SK-N-SH (cell line): ENCODE data around the gene TRIM9. TPM values are rescaled to one million over a fixed set of nuclear protein-coding genes. Genes with fewer than 3 reads are reported as not detected.

Experiments
- CTCF ChIA-PET: fragments of 300-600, 350-600 bp; formaldehyde crosslinking; extraction: SDS; loops from one replicate; lab custom pipeline; 2021; lab: Yijun Ruan, JAX
- POLR2A ChIA-PET: fragments of 350-600 bp; sonication (Branson Sonifier 250); formaldehyde crosslinking; extraction: SDS; loops from one replicate; lab custom pipeline; 2020; ENCODE audit warnings: antibody characterized with exemption, inconsistent platforms; lab: Yijun Ruan, JAX
- DNase-seq: peaks from one replicate; pipeline ENCODE4 v3.0.0; 2012
- H2AFZ ChIP-seq: fragments of 200-600 bp; sonication (generic); 2 replicates; pipeline ENCODE4 v1.8.1; 2016; ENCODE audit warnings: antibody characterized with exemption, mild to moderate bottlenecking, low read depth
- H3F3A ChIP-seq: fragments of 200-600 bp; sonication (generic); replicated peaks from 2 replicates; pipeline ENCODE3; 2016; ENCODE audit warnings: antibody characterized with exemption, mild to moderate bottlenecking; ENCODE audit not compliant: insufficient read depth
- H3K27ac ChIP-seq, 2 experiments: fragments of 200-500 bp in 1 of 2; fragments of 200-600 bp in 1 of 2; sonication (Bioruptor generic) in 1 of 2; sonication (generic), shearing (Covaris generic) in 1 of 2; 2 replicates each; pipeline versions ENCODE4 v1.5.1 to v1.6.1; 2014 to 2016; ENCODE audit warnings: low read depth in 2 of 2, inconsistent platforms in 1 of 2, low read length in 1 of 2, mild to moderate bottlenecking in 1 of 2, mixed read lengths in 1 of 2
- H3K27me3 ChIP-seq: fragments of 200-600 bp; sonication (generic), shearing (Covaris generic); 2 replicates; pipeline ENCODE4 v1.6.1; 2016; ENCODE audit warnings: mixed run types; ENCODE audit not compliant: insufficient read depth
- H3K36me3 ChIP-seq, 2 experiments: fragments of 200-500 bp in 1 of 2; fragments of 200-600 bp in 1 of 2; sonication (Bioruptor generic) in 1 of 2; sonication (generic) in 1 of 2; replicated peaks in 1 of 2; 2 replicates each; pipeline versions ENCODE3 to v1.5.1; 2014 to 2016; ENCODE audit warnings: low read length in 1 of 2, mild to moderate bottlenecking in 1 of 2; ENCODE audit not compliant: insufficient read depth in 2 of 2, control insufficient read depth in 1 of 2
- H3K4me1 ChIP-seq, 2 experiments: fragments of 200-500 bp in 1 of 2; fragments of 200-600 bp in 1 of 2; sonication (Bioruptor generic) in 1 of 2; sonication (generic), shearing (Covaris generic) in 1 of 2; 2 replicates each; pipeline versions ENCODE4 v1.5.1 to v1.6.1; 2014 to 2016; ENCODE audit warnings: low read depth in 1 of 2, low read length in 1 of 2, mixed run types in 1 of 2; ENCODE audit not compliant: insufficient read depth in 2 of 2, control insufficient read depth in 1 of 2
- H3K4me2 ChIP-seq: fragments of 200-600 bp; sonication (generic), shearing (Covaris generic); 2 replicates; pipeline ENCODE4 v1.6.1; 2017; ENCODE audit warnings: mixed run types
- H3K4me3 ChIP-seq, 2 experiments: fragments of 200-500 bp in 1 of 2; fragments of 200-600 bp in 1 of 2; sonication (Bioruptor generic) in 1 of 2; sonication (generic), shearing (Covaris generic) in 1 of 2; 2 replicates each; pipeline versions ENCODE4 v1.5.1 to v1.8.1; 2014 to 2016; ENCODE audit warnings: low read depth in 2 of 2, inconsistent platforms in 1 of 2, low read length in 1 of 2, mild to moderate bottlenecking in 1 of 2, mixed read lengths in 1 of 2, moderate library complexity in 1 of 2
- H3K79me2 ChIP-seq: fragments of 200-600 bp; sonication (generic); 2 replicates; pipeline ENCODE4 v1.8.1; 2017; ENCODE audit warnings: mild to moderate bottlenecking; ENCODE audit not compliant: insufficient read depth
- H3K9ac ChIP-seq: fragments of 200-600 bp; sonication (generic); 2 replicates; pipeline ENCODE4 v1.6.1; 2017; ENCODE audit warnings: mixed run types
- H3K9me2 ChIP-seq: fragments of 200-600 bp; sonication (generic); 2 replicates; pipeline ENCODE4 v1.6.1; 2017; ENCODE audit warnings: mixed run types
- H3K9me3 ChIP-seq: fragments of 200-600 bp; sonication (generic); 2 replicates; pipeline ENCODE4 v1.6.1; 2017; ENCODE audit warnings: mixed run types, mild to moderate bottlenecking, moderate library complexity
- H4K20me1 ChIP-seq: fragments of 200-600 bp; sonication (generic); 2 replicates; pipeline ENCODE4 v1.6.1; 2017; ENCODE audit warnings: mild to moderate bottlenecking, mixed run types; ENCODE audit not compliant: insufficient read depth
- ELF1 ChIP-seq: IDR thresholded peaks from 2 replicates; pipeline ENCODE4 v1.4.0; 2012
- EZH2phosphoT487 ChIP-seq: fragments of 200-600 bp; sonication (generic); IDR thresholded peaks from 2 replicates; pipeline ENCODE4 v1.6.1; 2017; ENCODE audit warnings: low read depth, mixed run types, mild to moderate bottlenecking, antibody characterized with exemption, moderate library complexity, borderline replicate concordance
- FOSL2 ChIP-seq: IDR thresholded peaks from 2 replicates; pipeline ENCODE4 v1.4.0; 2012; ENCODE audit warnings: low read depth, mild to moderate bottlenecking, moderate library complexity, borderline replicate concordance
- FOXJ3 ChIP-seq: sonication (generic); formaldehyde crosslinking; IDR thresholded peaks from 2 replicates; pipeline ENCODE4 v1.5.1; 2020; ENCODE audit warnings: mild to moderate bottlenecking, missing genetic modification reagents
- JUND ChIP-seq: IDR thresholded peaks from 2 replicates; pipeline ENCODE4 v1.4.0; 2012
- MAX ChIP-seq: IDR thresholded peaks from 2 replicates; pipeline ENCODE4 v1.4.0; 2012; ENCODE audit warnings: low read depth
- RAD21 ChIP-seq: IDR thresholded peaks from 2 replicates; pipeline ENCODE4 v1.6.1; 2012; ENCODE audit warnings: mild to moderate bottlenecking, low read length
- RFX5 ChIP-seq: IDR thresholded peaks from 2 replicates; pipeline ENCODE4 v1.6.1; 2012; ENCODE audit warnings: mild to moderate bottlenecking, improper control_type of control experiment, low read length
- RXRA ChIP-seq: IDR thresholded peaks from 2 replicates; pipeline ENCODE4 v1.4.0; 2012; ENCODE audit warnings: low read depth, mild to moderate bottlenecking, borderline replicate concordance
- SIN3A ChIP-seq: IDR thresholded peaks from 2 replicates; pipeline ENCODE4 v1.6.1; 2012; ENCODE audit warnings: low read depth, mild to moderate bottlenecking, low read length, moderate library complexity, borderline replicate concordance
- TAF1 ChIP-seq: IDR thresholded peaks from 2 replicates; pipeline ENCODE4 v1.6.1; 2012; ENCODE audit warnings: low read depth, mild to moderate bottlenecking, low read length, moderate library complexity, borderline replicate concordance
- TCF12 ChIP-seq: IDR thresholded peaks from 2 replicates; pipeline ENCODE4 v1.4.0; 2012
- USF1 ChIP-seq: IDR thresholded peaks from 2 replicates; pipeline ENCODE4 v1.4.0; 2012; ENCODE audit warnings: low read depth, borderline replicate concordance
- USF2 ChIP-seq: fragments of 150-350 bp; IDR thresholded peaks from 2 replicates; pipeline ENCODE4 v1.6.1; 2017; ENCODE audit warnings: antibody characterized with exemption, low read length, low read depth, borderline replicate concordance
- WGBS: methylation state at CpG from one replicate; pipeline ENCODE4 v1.1.6; 2017; ENCODE audit warnings: low lambda C conversion rate; 5-methylcytosine and 5-hydroxymethylcytosine counted together
- polyA plus RNA-seq, 3 experiments: library from polyadenylated mRNA; depleted of rRNA; stranded (reverse); fragments of >200 nt; gene quantifications; 2 replicates each; pipeline ENCODE4 v1.2.3, GENCODE V29; 2012
- TF ChIP-seq, protein P1 (sequence below): IDR thresholded peaks from 2 replicates; pipeline ENCODE4 v1.6.1; 2012; ENCODE audit warnings: mild to moderate bottlenecking, low read depth, low read length, moderate library complexity
- TF ChIP-seq, protein P2 (sequence below): IDR thresholded peaks from 2 replicates; pipeline ENCODE4 v1.4.0; 2012; ENCODE audit warnings: low read depth, borderline replicate concordance

TRIM9 gene
- polyA plus RNA-seq, 1 of the 3 experiments (the other 2 are of a cell fraction): 3.9 TPM

DNA sequence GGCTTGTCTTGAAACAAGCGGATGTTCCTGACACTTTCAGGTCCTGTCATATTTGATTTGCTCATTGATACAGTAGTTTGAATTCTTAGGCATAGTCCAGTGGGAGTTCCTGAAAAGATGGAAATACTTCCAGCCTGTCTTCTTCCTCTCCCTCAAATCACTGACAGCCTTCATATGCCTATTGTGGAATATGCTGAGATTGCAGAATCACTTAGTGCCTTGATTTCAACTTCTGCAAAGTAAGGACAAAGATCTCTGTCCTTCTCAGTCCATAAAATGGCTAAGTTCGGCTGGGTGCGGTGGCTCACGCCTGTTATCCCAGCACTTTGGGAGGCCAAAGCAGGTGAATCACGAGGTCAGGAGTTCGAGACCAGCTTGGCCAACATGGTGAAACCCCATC, 143.9 kb downstream of the TRIM9 start:
- Histone ChIP-seq H3K27me3 (no peaks in the 10 kb centered on the region), H3F3A (peaks cover 20% of the 10 kb centered on the region), H3K4me1 (peaks cover 7 to 14% of the 10 kb centered on the region in 2 experiments), H2AFZ (no peak overlapping the region), H3K79me2 (no peaks in the 10 kb centered on the region), H3K27ac (no peak overlapping the region), H3K4me3 (no peak overlapping the region), H3K9ac (no peak overlapping the region), H3K9me2 (no peaks in the 10 kb centered on the region), H4K20me1 (no peaks in the 10 kb centered on the region), H3K9me3 (no peaks in the 10 kb centered on the region), H3K4me2 (no peak overlapping the region), H3K36me3 (no peaks in the 10 kb centered on the region)
- no peak for DNase-seq
- ChIA-PET CTCF (interaction anchor here (0.9 to 1.2 kb wide), 2 partner anchors 91 to 143 kb away, joined by 3 read pairs; partner anchors contain the start of gene TRIM9), POLR2A (no interaction called here)
- WGBS: 91% methylated on average over 6 of the region's 6 CpGs
- TF ChIP-seq USF1 (no peak), RXRA (no peak), JUND (no peak), RAD21 (no peak), FOSL2 (no peak), SIN3A (no peak), TAF1 (no peak), FOXJ3 (CRISPR knock-in tag) (no peak), ELF1 (no peak), USF2 (no peak), MAX (no peak), TCF12 (no peak), EZH2phosphoT487 (no peak), RFX5 (no peak)
- TF ChIP-seq, protein P1, sequence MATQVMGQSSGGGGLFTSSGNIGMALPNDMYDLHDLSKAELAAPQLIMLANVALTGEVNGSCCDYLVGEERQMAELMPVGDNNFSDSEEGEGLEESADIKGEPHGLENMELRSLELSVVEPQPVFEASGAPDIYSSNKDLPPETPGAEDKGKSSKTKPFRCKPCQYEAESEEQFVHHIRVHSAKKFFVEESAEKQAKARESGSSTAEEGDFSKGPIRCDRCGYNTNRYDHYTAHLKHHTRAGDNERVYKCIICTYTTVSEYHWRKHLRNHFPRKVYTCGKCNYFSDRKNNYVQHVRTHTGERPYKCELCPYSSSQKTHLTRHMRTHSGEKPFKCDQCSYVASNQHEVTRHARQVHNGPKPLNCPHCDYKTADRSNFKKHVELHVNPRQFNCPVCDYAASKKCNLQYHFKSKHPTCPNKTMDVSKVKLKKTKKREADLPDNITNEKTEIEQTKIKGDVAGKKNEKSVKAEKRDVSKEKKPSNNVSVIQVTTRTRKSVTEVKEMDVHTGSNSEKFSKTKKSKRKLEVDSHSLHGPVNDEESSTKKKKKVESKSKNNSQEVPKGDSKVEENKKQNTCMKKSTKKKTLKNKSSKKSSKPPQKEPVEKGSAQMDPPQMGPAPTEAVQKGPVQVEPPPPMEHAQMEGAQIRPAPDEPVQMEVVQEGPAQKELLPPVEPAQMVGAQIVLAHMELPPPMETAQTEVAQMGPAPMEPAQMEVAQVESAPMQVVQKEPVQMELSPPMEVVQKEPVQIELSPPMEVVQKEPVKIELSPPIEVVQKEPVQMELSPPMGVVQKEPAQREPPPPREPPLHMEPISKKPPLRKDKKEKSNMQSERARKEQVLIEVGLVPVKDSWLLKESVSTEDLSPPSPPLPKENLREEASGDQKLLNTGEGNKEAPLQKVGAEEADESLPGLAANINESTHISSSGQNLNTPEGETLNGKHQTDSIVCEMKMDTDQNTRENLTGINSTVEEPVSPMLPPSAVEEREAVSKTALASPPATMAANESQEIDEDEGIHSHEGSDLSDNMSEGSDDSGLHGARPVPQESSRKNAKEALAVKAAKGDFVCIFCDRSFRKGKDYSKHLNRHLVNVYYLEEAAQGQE: no peak
- TF ChIP-seq, protein P2, sequence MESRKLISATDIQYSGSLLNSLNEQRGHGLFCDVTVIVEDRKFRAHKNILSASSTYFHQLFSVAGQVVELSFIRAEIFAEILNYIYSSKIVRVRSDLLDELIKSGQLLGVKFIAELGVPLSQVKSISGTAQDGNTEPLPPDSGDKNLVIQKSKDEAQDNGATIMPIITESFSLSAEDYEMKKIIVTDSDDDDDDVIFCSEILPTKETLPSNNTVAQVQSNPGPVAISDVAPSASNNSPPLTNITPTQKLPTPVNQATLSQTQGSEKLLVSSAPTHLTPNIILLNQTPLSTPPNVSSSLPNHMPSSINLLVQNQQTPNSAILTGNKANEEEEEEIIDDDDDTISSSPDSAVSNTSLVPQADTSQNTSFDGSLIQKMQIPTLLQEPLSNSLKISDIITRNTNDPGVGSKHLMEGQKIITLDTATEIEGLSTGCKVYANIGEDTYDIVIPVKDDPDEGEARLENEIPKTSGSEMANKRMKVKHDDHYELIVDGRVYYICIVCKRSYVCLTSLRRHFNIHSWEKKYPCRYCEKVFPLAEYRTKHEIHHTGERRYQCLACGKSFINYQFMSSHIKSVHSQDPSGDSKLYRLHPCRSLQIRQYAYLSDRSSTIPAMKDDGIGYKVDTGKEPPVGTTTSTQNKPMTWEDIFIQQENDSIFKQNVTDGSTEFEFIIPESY: no peak
